ENCODE results near the gene EIF2AK2.

DNA sequence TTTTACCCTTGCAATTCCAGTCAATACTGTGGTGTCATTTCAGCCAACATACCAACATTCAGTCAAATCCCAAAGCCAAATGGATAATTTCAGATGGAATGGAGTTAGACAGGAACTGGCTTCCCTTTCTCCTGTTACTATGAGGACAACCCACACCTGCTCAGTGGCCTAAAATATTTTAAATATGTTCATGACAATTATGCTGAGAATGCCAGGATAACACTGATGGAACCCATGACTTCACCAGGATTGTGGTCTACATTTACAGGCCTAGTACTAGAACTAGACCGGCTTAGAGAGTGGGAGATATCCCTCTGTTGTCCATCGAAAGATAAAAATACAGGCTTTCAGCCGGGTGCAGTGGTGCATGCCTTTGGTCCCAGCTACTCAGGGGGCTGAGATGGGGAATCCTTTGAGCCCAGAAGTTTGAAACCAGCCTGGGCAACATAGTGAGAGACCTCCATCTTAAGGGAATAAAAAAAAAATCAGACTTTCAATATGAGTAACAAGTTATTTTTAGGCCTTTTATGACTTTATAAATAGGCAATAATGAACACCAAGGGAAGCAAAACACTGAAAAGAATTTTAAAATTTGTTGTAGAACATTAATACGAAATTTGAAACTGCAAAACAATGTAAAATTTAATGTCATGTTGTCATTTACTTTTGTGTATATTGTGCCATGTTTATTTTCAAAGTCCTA lies 58.2 kb downstream of the EIF2AK2 start:
- TF ChIP-seq, protein P1, sequence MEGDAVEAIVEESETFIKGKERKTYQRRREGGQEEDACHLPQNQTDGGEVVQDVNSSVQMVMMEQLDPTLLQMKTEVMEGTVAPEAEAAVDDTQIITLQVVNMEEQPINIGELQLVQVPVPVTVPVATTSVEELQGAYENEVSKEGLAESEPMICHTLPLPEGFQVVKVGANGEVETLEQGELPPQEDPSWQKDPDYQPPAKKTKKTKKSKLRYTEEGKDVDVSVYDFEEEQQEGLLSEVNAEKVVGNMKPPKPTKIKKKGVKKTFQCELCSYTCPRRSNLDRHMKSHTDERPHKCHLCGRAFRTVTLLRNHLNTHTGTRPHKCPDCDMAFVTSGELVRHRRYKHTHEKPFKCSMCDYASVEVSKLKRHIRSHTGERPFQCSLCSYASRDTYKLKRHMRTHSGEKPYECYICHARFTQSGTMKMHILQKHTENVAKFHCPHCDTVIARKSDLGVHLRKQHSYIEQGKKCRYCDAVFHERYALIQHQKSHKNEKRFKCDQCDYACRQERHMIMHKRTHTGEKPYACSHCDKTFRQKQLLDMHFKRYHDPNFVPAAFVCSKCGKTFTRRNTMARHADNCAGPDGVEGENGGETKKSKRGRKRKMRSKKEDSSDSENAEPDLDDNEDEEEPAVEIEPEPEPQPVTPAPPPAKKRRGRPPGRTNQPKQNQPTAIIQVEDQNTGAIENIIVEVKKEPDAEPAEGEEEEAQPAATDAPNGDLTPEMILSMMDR (IDR thresholded peaks at IDR 0.05), result no peak
- no peak for TF ChIP-seq POLR2A (IDR thresholded peaks at IDR 0.05)
- no peak for TF ChIP-seq POLR2AphosphoS5 (IDR thresholded peaks at IDR 0.05)

Data from breast epithelium (tissue), 3 donors.